ENCODE results near the gene BFSP1. TPM values are rescaled to one million over a fixed set of nuclear protein-coding genes. Genes with fewer than 3 reads are reported as not detected.

BFSP1 gene
- total and polyA plus RNA-seq, 2 experiments from 2014 or later: 2.7 to 4.9 TPM

GRCh38 chr20:17500826-17501225, 30.4 kb downstream of the BFSP1 start (continued):
- TF ChIP-seq, protein P1, sequence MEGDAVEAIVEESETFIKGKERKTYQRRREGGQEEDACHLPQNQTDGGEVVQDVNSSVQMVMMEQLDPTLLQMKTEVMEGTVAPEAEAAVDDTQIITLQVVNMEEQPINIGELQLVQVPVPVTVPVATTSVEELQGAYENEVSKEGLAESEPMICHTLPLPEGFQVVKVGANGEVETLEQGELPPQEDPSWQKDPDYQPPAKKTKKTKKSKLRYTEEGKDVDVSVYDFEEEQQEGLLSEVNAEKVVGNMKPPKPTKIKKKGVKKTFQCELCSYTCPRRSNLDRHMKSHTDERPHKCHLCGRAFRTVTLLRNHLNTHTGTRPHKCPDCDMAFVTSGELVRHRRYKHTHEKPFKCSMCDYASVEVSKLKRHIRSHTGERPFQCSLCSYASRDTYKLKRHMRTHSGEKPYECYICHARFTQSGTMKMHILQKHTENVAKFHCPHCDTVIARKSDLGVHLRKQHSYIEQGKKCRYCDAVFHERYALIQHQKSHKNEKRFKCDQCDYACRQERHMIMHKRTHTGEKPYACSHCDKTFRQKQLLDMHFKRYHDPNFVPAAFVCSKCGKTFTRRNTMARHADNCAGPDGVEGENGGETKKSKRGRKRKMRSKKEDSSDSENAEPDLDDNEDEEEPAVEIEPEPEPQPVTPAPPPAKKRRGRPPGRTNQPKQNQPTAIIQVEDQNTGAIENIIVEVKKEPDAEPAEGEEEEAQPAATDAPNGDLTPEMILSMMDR (conservative IDR thresholded peaks at IDR 0.05; ENCODE audit: low read depth in 2 of 2): no peak
- TF ChIP-seq STAT1 (IDR thresholded peaks at IDR 0.05; ENCODE audit: unreplicated experiment): no peak
- TF ChIP-seq EZH2 (IDR thresholded peaks at IDR 0.05; ENCODE audit: low read depth, unreplicated experiment): no peak
- no peak for TF ChIP-seq NANOG (IDR thresholded peaks at IDR 0.05; ENCODE audit: borderline replicate concordance)
- TF ChIP-seq, protein P2, sequence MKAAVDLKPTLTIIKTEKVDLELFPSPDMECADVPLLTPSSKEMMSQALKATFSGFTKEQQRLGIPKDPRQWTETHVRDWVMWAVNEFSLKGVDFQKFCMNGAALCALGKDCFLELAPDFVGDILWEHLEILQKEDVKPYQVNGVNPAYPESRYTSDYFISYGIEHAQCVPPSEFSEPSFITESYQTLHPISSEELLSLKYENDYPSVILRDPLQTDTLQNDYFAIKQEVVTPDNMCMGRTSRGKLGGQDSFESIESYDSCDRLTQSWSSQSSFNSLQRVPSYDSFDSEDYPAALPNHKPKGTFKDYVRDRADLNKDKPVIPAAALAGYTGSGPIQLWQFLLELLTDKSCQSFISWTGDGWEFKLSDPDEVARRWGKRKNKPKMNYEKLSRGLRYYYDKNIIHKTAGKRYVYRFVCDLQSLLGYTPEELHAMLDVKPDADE (IDR thresholded peaks at IDR 0.05): no peak

GRCh38 chr20:17500271-17500670, 30.9 kb downstream of the BFSP1 start:
- H3K27ac Mint-ChIP-seq: no peak overlapping the region
- no peak overlapping the region for H3K4me3 Mint-ChIP-seq
- H3K79me2 ChIP-seq (replicated peaks; ENCODE audit: insufficient read depth): no peaks in the 10 kb centered on the region
- peaks cover 15% of the 10 kb centered on the region for H3K4me1 Mint-ChIP-seq
- H3K27ac ChIP-seq (ENCODE audit: low read depth): no peak overlapping the region
- no peak overlapping the region for H2AFZ ChIP-seq
- H3K27me3 Mint-ChIP-seq (ENCODE audit: insufficient read depth, low read depth, poor library complexity): peaks cover 13% of the 10 kb centered on the region
- no peaks in the 10 kb centered on the region for H3K9me3 Mint-ChIP-seq
- no peak overlapping the region for H3K4me2 ChIP-seq
- no peaks in the 10 kb centered on the region for H3K4me1 ChIP-seq (ENCODE audit: insufficient read depth)
- H3F3A ChIP-seq (replicated peaks; ENCODE audit: low read depth): no peaks in the 10 kb centered on the region
- ATAC-seq: no peak
- H3K27me3 ChIP-seq (ENCODE audit: insufficient read depth): no peaks in the 10 kb centered on the region
- H3K36me3 ChIP-seq (ENCODE audit: insufficient read depth): no peaks in the 10 kb centered on the region
- DNase-seq (ENCODE audit: low spot score): no peak
- H3K9me2 ChIP-seq (ENCODE audit: insufficient read depth): no peaks in the 10 kb centered on the region
- H3K4me3 ChIP-seq: no peak overlapping the region
- no peaks in the 10 kb centered on the region for H4K20me1 ChIP-seq (replicated peaks; ENCODE audit: insufficient read depth)
- H3K36me3 Mint-ChIP-seq (ENCODE audit: low read depth): no peaks in the 10 kb centered on the region
- TF ChIP-seq EZH2 (IDR thresholded peaks at IDR 0.05; ENCODE audit: low read depth, unreplicated experiment) (no peak), ZNF462 (CRISPR knock-in tag; IDR thresholded peaks at IDR 0.05) (no peak), NANOG (IDR thresholded peaks at IDR 0.05; ENCODE audit: borderline replicate concordance) (no peak), POLR2AphosphoS5 (IDR thresholded peaks at IDR 0.05; ENCODE audit: low read depth) (no peak), STAT1 (IDR thresholded peaks at IDR 0.05; ENCODE audit: unreplicated experiment) (no peak), JUNB (IDR thresholded peaks at IDR 0.05; ENCODE audit: unreplicated experiment) (no peak), ZNF114 (CRISPR knock-in tag; IDR thresholded peaks at IDR 0.05) (no peak), EZH2phosphoT487 (IDR thresholded peaks at IDR 0.05; ENCODE audit: unreplicated experiment) (no peak)
- TF ChIP-seq, protein P3, sequence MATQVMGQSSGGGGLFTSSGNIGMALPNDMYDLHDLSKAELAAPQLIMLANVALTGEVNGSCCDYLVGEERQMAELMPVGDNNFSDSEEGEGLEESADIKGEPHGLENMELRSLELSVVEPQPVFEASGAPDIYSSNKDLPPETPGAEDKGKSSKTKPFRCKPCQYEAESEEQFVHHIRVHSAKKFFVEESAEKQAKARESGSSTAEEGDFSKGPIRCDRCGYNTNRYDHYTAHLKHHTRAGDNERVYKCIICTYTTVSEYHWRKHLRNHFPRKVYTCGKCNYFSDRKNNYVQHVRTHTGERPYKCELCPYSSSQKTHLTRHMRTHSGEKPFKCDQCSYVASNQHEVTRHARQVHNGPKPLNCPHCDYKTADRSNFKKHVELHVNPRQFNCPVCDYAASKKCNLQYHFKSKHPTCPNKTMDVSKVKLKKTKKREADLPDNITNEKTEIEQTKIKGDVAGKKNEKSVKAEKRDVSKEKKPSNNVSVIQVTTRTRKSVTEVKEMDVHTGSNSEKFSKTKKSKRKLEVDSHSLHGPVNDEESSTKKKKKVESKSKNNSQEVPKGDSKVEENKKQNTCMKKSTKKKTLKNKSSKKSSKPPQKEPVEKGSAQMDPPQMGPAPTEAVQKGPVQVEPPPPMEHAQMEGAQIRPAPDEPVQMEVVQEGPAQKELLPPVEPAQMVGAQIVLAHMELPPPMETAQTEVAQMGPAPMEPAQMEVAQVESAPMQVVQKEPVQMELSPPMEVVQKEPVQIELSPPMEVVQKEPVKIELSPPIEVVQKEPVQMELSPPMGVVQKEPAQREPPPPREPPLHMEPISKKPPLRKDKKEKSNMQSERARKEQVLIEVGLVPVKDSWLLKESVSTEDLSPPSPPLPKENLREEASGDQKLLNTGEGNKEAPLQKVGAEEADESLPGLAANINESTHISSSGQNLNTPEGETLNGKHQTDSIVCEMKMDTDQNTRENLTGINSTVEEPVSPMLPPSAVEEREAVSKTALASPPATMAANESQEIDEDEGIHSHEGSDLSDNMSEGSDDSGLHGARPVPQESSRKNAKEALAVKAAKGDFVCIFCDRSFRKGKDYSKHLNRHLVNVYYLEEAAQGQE (IDR thresholded peaks at IDR 0.05; ENCODE audit: unreplicated experiment): no peak
- TF ChIP-seq, protein P2 (IDR thresholded peaks at IDR 0.05): no peak
